GM21825 (cell line): ENCODE data around the gene RBFA.

Experiments used
- ATAC-seq: cut with Tn5 transposase; IDR thresholded peaks from one replicate; pipeline ENCODE4 v1.9.1; 2021; ENCODE audit warnings: mild to moderate bottlenecking, moderate library complexity; ENCODE audit not compliant: unreplicated experiment

RBFA gene

GRCh38 chr18:80070825-80071224 is 36.6 kb downstream of the RBFA start:
- ATAC-seq: no peak

GRCh38 chr18:80074183-80074582 is 39.9 kb downstream of the RBFA start:
- ATAC-seq: no peak

GRCh38 chr18:80074697-80075096 is 40.5 kb downstream of the RBFA start:
- ATAC-seq: no peak

GRCh38 chr18:80075940-80076339 is 41.7 kb downstream of the RBFA start:
- no peak for ATAC-seq

GRCh38 chr18:80076379-80076778 is 42.1 kb downstream of the RBFA start:
- ATAC-seq: no peak

GRCh38 chr18:80077873-80078272 is 43.6 kb downstream of the RBFA start:
- no peak for ATAC-seq
